Neural progenitor cell (in vitro differentiated cells): ENCODE results near the gene NGFR. TPM values are rescaled to one million over a fixed set of nuclear protein-coding genes. Genes with fewer than 3 reads are reported as not detected.

ENCODE experiments used
- DNase-seq: peaks from one replicate; pipeline ENCODE4 v3.0.0-alpha.2; 2016; ENCODE audit warnings: low spot score
- H2AFZ ChIP-seq: fragments of 200-600 bp; sonication (generic); replicated peaks from 2 replicates; pipeline ENCODE4 v1.6.1; 2016; ENCODE audit warnings: antibody characterized with exemption
- H3F3A ChIP-seq: fragments of 200-600 bp; sonication (generic); 2 replicates; pipeline ENCODE4 v1.6.1; 2016; ENCODE audit warnings: antibody characterized with exemption, low read depth
- H3K27ac ChIP-seq: fragments of 200-600 bp; sonication (generic); 2 replicates; pipeline ENCODE4 v1.5.1; 2016; ENCODE audit warnings: mild to moderate bottlenecking
- H3K27me3 ChIP-seq: fragments of 200-600 bp; sonication (generic); 2 replicates; pipeline ENCODE4 v1.6.1; 2016; ENCODE audit warnings: mild to moderate bottlenecking, moderate library complexity
- H3K36me3 ChIP-seq: fragments of 200-600 bp; sonication (generic); 2 replicates; pipeline ENCODE4 v1.5.1; 2016
- H3K4me1 ChIP-seq: fragments of 200-600 bp; sonication (generic); 2 replicates; pipeline ENCODE4 v1.6.1; 2016; ENCODE audit warnings: mixed run types
- H3K4me2 ChIP-seq: fragments of 200-600 bp; sonication (generic); 2 replicates; pipeline ENCODE4 v1.6.1; 2016
- H3K4me3 ChIP-seq: fragments of 200-600 bp; sonication (generic); 2 replicates; pipeline ENCODE4 v1.5.1; 2016
- H3K79me2 ChIP-seq: fragments of 200-600 bp; sonication (generic); 2 replicates; pipeline ENCODE4 v1.6.1; 2016; ENCODE audit warnings: low read depth
- H3K9ac ChIP-seq: fragments of 200-600 bp; sonication (generic); 2 replicates; pipeline ENCODE4 v1.6.1; 2016
- H3K9me3 ChIP-seq: fragments of 200-600 bp; sonication (generic); 2 replicates; pipeline ENCODE4 v1.5.1; 2016; ENCODE audit warnings: low read depth
- H4K20me1 ChIP-seq: fragments of 200-600 bp; sonication (generic); 2 replicates; pipeline ENCODE4 v1.6.1; 2016; ENCODE audit warnings: low read depth
- H3K27ac Mint-ChIP-seq: 3 replicates; pipeline ENCODE4 v1.8.0; 2021; ENCODE audit warnings: mixed read lengths
- H3K27me3 Mint-ChIP-seq: 2 replicates; pipeline ENCODE4 v1.8.0; 2022; ENCODE audit warnings: low read depth, mild to moderate bottlenecking, inconsistent platforms, moderate library complexity, mixed read lengths; ENCODE audit not compliant: insufficient read depth
- H3K36me3 Mint-ChIP-seq: 3 replicates; pipeline ENCODE4 v1.8.0; 2021; ENCODE audit warnings: mixed read lengths
- H3K4me1 Mint-ChIP-seq: 3 replicates; pipeline ENCODE4 v1.8.0; 2021; ENCODE audit warnings: mixed read lengths
- H3K4me3 Mint-ChIP-seq: 3 replicates; pipeline ENCODE4 v1.8.0; 2021; ENCODE audit warnings: mild to moderate bottlenecking, moderate library complexity, mixed read lengths
- H3K9me3 Mint-ChIP-seq: 3 replicates; pipeline ENCODE4 v1.8.0; 2020; ENCODE audit warnings: mixed read lengths
- CTCF ChIP-seq: fragments of 200-600 bp; sonication (generic); IDR thresholded peaks from 2 replicates; pipeline ENCODE4 v1.5.1; 2017; ENCODE audit warnings: antibody characterized with exemption, mild to moderate bottlenecking
- EZH2 ChIP-seq: fragments of 200-600 bp; sonication (generic); IDR thresholded peaks from 2 replicates; pipeline ENCODE4 v1.6.1; 2017; ENCODE audit warnings: antibody characterized with exemption, mild to moderate bottlenecking, moderate library complexity
- EZH2phosphoT487 ChIP-seq: fragments of 200-600 bp; sonication (generic); IDR thresholded peaks from 2 replicates; pipeline ENCODE4 v1.6.1; 2017; ENCODE audit warnings: antibody characterized with exemption
- total RNA-seq: library from RNA; depleted of rRNA; stranded (reverse); fragments of >200 nt; gene quantifications from 2 replicates; pipeline ENCODE4 v1.2.3, GENCODE V29; 2015; ENCODE audit warnings: low replicate concordance

Gene NGFR
- total RNA-seq, 1 donor from 2014 or later = 6.6 TPM

- Mint-ChIP-seq H3K27ac (no peak overlapping the region), H3K4me1 (peaks cover 21% of the 10 kb centered on the region), H3K9me3 (no peaks in the 10 kb centered on the region), H3K4me3 (no peak overlapping the region), H3K27me3 (peaks cover 19% of the 10 kb centered on the region), H3K36me3 (no peaks in the 10 kb centered on the region)
- H3K4me3 ChIP-seq = no peak overlapping the region
- no peak for TF ChIP-seq EZH2phosphoT487
- TF ChIP-seq EZH2 = no peak
- no peak for TF ChIP-seq CTCF
- H3F3A ChIP-seq = no peaks in the 10 kb centered on the region
- H2AFZ ChIP-seq = no peak overlapping the region
- no peak for DNase-seq
- no peak overlapping the region for H3K9ac ChIP-seq
- no peak overlapping the region for H3K4me2 ChIP-seq
- no peaks in the 10 kb centered on the region for H3K36me3 ChIP-seq
- H3K9me3 ChIP-seq = no peaks in the 10 kb centered on the region
- no peaks in the 10 kb centered on the region for H3K79me2 ChIP-seq
- no peaks in the 10 kb centered on the region for H4K20me1 ChIP-seq
- H3K27me3 ChIP-seq = no peaks in the 10 kb centered on the region
- no peak overlapping the region for H3K27ac ChIP-seq
- H3K4me1 ChIP-seq = peaks cover 15% of the 10 kb centered on the region
Measured at GRCh38 chr17:49506282-49506681, 11.2 kb downstream of the NGFR start.

DNA sequence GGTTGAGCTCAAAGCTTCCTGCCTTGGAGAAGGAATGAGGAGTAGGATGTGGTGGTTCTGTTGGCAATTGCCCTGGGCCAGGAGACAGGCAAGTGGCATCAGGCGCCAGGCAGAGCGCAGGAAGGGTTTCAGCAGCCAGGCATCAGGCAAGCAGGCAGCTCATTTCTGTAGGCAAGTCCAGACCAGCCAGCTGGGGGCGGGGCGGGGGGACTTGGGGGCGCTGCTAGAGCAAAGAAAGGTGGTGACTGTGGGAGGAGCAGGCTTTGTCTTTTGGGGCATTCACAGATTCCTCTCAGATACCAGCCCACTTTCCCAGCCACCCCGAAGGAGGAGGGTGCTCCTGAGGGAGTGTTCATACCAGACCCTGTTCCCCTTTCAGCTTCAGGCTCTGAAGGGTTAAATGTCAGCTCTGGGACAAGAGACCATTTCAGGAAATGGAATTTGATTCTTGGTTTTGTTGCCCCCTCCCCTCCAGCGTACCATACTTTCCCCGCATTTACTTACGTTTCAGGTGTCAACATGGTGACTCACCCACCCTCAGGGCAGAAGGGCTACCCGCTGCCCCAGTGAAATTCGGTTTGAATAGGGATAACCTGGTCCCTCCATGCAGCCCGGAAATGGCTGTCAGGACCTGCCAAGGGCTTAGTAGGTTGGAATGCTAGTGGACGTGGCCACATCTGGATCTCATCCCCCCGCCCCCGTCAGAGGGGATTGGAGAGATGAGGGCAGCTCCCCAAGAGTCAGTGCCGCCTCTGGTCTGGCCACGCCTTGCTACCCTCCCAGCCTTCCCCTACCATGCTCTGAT lies 13.2 kb downstream of the NGFR start:
- Histone ChIP-seq H3K9ac (no peak overlapping the region), H3K27ac (no peak overlapping the region), H3K79me2 (no peaks in the 10 kb centered on the region), H3F3A (no peaks in the 10 kb centered on the region), H4K20me1 (no peaks in the 10 kb centered on the region), H3K4me3 (peak overlapping the region; percentile 20), H3K4me1 (peaks cover 15% of the 10 kb centered on the region), H3K36me3 (no peaks in the 10 kb centered on the region), H3K4me2 (peak overlapping the region; percentile 70), H3K9me3 (no peaks in the 10 kb centered on the region), H3K27me3 (no peaks in the 10 kb centered on the region), H2AFZ (no peak overlapping the region)
- Mint-ChIP-seq H3K27me3 (peaks cover 16% of the 10 kb centered on the region), H3K4me3 (no peak overlapping the region), H3K27ac (no peak overlapping the region), H3K4me1 (peaks cover 19% of the 10 kb centered on the region), H3K9me3 (no peaks in the 10 kb centered on the region), H3K36me3 (no peaks in the 10 kb centered on the region)
- TF ChIP-seq EZH2 = no peak
- TF ChIP-seq CTCF = no peak
- DNase-seq = peak; percentile 72

DNA sequence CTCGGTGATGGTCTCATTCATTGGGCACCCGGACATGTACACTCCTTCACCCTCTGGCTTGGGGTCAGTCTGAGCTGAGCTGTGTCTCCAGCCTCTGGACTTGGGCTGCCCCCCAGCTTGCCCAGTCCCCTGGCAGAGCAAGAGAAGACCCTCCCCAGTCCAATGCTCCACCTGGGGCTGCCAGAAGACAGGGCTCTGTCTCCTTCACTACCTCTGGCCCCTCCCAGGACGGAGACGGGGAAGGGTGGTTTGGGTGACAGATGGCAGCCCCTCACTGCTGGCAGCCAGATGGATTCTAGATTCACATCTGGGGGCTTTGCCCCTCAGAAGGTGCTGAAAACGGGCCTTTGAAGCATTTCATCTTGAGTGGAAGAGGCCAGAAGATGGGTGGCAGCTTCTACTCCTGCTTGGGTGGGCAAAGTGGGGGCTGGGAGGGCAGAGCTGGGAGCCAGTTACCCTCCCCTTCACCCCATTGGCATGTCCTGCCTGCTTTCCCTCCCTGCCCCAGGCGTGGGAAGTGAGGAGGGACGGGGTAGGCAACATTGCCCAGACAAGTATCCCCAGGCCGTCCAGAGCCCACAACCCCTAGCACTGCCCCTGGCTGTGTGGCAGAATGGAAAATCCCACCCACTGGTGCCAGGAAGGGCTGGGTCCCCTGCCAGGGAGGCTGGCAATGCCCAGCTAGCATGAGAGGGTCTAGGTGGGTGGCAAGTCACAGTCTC lies 13.9 kb downstream of the NGFR start:
- no peaks in the 10 kb centered on the region for H3K9me3 ChIP-seq
- H3K4me1 ChIP-seq = peaks cover 15% of the 10 kb centered on the region
- Mint-ChIP-seq H3K9me3 (no peaks in the 10 kb centered on the region), H3K4me3 (no peak overlapping the region), H3K4me1 (peaks cover 19% of the 10 kb centered on the region), H3K36me3 (no peaks in the 10 kb centered on the region), H3K27me3 (peaks cover 12% of the 10 kb centered on the region), H3K27ac (no peak overlapping the region)
- no peak for TF ChIP-seq EZH2
- no peak for TF ChIP-seq CTCF
- TF ChIP-seq EZH2phosphoT487 = no peak
- H3K79me2 ChIP-seq = no peaks in the 10 kb centered on the region
- no peaks in the 10 kb centered on the region for H3K27me3 ChIP-seq
- no peak overlapping the region for H2AFZ ChIP-seq
- H4K20me1 ChIP-seq = no peaks in the 10 kb centered on the region
- H3K9ac ChIP-seq = no peak overlapping the region
- no peak overlapping the region for H3K4me3 ChIP-seq
- H3K27ac ChIP-seq = no peak overlapping the region
- DNase-seq = no peak
- H3K36me3 ChIP-seq = no peaks in the 10 kb centered on the region
- peaks cover 3% of the 10 kb centered on the region for H3F3A ChIP-seq
- H3K4me2 ChIP-seq = no peak overlapping the region
